ENCODE data around the gene NFS1.

Gene NFS1

GRCh38 chr20:35654415-35654814, 44.7 kb downstream of the NFS1 start:
- H3K9me2 ChIP-seq (replicated peaks; ENCODE audit: control insufficient read depth, low read length): no peaks in the 10 kb centered on the region
- no peak overlapping the region for H3K4me3 ChIP-seq (ENCODE audit: low read length)
- no peak overlapping the region for H3K4me2 ChIP-seq (ENCODE audit: low read length)
- TF ChIP-seq CTCF (IDR thresholded peaks at IDR 0.05; ENCODE audit: low read depth, low read length, poor library complexity, severe bottlenecking) (no peak), EZH2phosphoT487 (IDR thresholded peaks at IDR 0.05; ENCODE audit: borderline replicate concordance, low read length) (no peak)
- peaks cover 90% of the 10 kb centered on the region for H3K36me3 ChIP-seq (ENCODE audit: control insufficient read depth, low read length)
- no peak overlapping the region for H3K27ac ChIP-seq (ENCODE audit: low read depth, low read length)
- H3K4me1 ChIP-seq (ENCODE audit: control insufficient read depth, low read length): peaks cover 19% of the 10 kb centered on the region
- H3K9me3 ChIP-seq (ENCODE audit: control insufficient read depth, insufficient read depth, low read length): no peaks in the 10 kb centered on the region
- no peaks in the 10 kb centered on the region for H3K27me3 ChIP-seq (ENCODE audit: control insufficient read depth, low read length)
- peaks cover 15% of the 10 kb centered on the region; the same call in 1 of the 2 replicates for H3F3A ChIP-seq (ENCODE audit: control insufficient read depth, insufficient read depth)
- H4K20me1 ChIP-seq (ENCODE audit: control insufficient read depth, insufficient read depth, low read depth, low read length): peaks cover 39% of the 10 kb centered on the region
- peaks cover 100% of the 10 kb centered on the region for H3K79me2 ChIP-seq (ENCODE audit: control insufficient read depth, low read length)

GRCh38 chr20:35653893-35654292, 45.3 kb downstream of the NFS1 start:
- peaks cover 15% of the 10 kb centered on the region; the same call in 1 of the 2 replicates for H3F3A ChIP-seq (ENCODE audit: control insufficient read depth, insufficient read depth)
- TF ChIP-seq EZH2phosphoT487 (IDR thresholded peaks at IDR 0.05; ENCODE audit: borderline replicate concordance, low read length) (no peak), CTCF (IDR thresholded peaks at IDR 0.05; ENCODE audit: low read depth, low read length, poor library complexity, severe bottlenecking) (no peak)
- no peaks in the 10 kb centered on the region for H3K27me3 ChIP-seq (ENCODE audit: control insufficient read depth, low read length)
- peaks cover 14% of the 10 kb centered on the region for H3K4me1 ChIP-seq (ENCODE audit: control insufficient read depth, low read length)
- H3K9me3 ChIP-seq (ENCODE audit: control insufficient read depth, insufficient read depth, low read length): no peaks in the 10 kb centered on the region
- H3K36me3 ChIP-seq (ENCODE audit: control insufficient read depth, low read length): peaks cover 93% of the 10 kb centered on the region
- no peak overlapping the region for H3K4me3 ChIP-seq (ENCODE audit: low read length)
- no peaks in the 10 kb centered on the region for H3K9me2 ChIP-seq (replicated peaks; ENCODE audit: control insufficient read depth, low read length)
- no peak overlapping the region for H3K4me2 ChIP-seq (ENCODE audit: low read length)
- peaks cover 39% of the 10 kb centered on the region for H4K20me1 ChIP-seq (ENCODE audit: control insufficient read depth, insufficient read depth, low read depth, low read length)
- H3K79me2 ChIP-seq (ENCODE audit: control insufficient read depth, low read length): peaks cover 100% of the 10 kb centered on the region
- no peak overlapping the region for H3K27ac ChIP-seq (ENCODE audit: low read depth, low read length)

- H4K20me1 ChIP-seq (ENCODE audit: control insufficient read depth, insufficient read depth, low read depth, low read length): peaks cover 39% of the 10 kb centered on the region
These were observed 45.8 kb downstream of the NFS1 start for GRCh38 chr20:35653430-35653734.

More at GRCh38 chr20:35653430-35653734, 45.8 kb downstream of the NFS1 start:
- Histone ChIP-seq H3F3A (ENCODE audit: control insufficient read depth, insufficient read depth) (peaks cover 20% of the 10 kb centered on the region), H3K79me2 (ENCODE audit: control insufficient read depth, low read length) (peaks cover 100% of the 10 kb centered on the region), H3K4me2 (ENCODE audit: low read length) (no peak overlapping the region), H3K9me2 (replicated peaks; ENCODE audit: control insufficient read depth, low read length) (no peaks in the 10 kb centered on the region), H3K4me1 (ENCODE audit: control insufficient read depth, low read length) (peaks cover 11% of the 10 kb centered on the region), H3K27me3 (ENCODE audit: control insufficient read depth, low read length) (no peaks in the 10 kb centered on the region), H3K9me3 (ENCODE audit: control insufficient read depth, insufficient read depth, low read length) (no peaks in the 10 kb centered on the region), H3K36me3 (ENCODE audit: control insufficient read depth, low read length) (peaks cover 94% of the 10 kb centered on the region), H3K4me3 (ENCODE audit: low read length) (no peak overlapping the region), H3K27ac (ENCODE audit: low read depth, low read length) (no peak overlapping the region)
- TF ChIP-seq EZH2phosphoT487 (IDR thresholded peaks at IDR 0.05; ENCODE audit: borderline replicate concordance, low read length) (no peak), CTCF (IDR thresholded peaks at IDR 0.05; ENCODE audit: low read depth, low read length, poor library complexity, severe bottlenecking) (no peak)

Data from DOHH2 (cell line).